HepG2 (cell line): ENCODE measurements around the gene MKRN1. TPM values are rescaled to one million over a fixed set of nuclear protein-coding genes. Genes with fewer than 3 reads are reported as not detected.
A peak's percentile ranks its signal among the peaks of the same experiment; 100 is the strongest.

Experiments used
- CENPX ChIP-seq: sonication (generic); formaldehyde crosslinking; IDR thresholded peaks from 2 replicates; pipeline ENCODE4 v1.9.0; 2021; ENCODE audit warnings: mild to moderate bottlenecking, missing genetic modification reagents, moderate library complexity
- FOSL2 ChIP-seq: sonication (generic); formaldehyde crosslinking; IDR thresholded peaks from 2 replicates; pipeline ENCODE4 v1.4.0; 2020; ENCODE audit warnings: missing genetic modification reagents
- FOXO1 ChIP-seq: sonication (generic); formaldehyde crosslinking; IDR thresholded peaks from 2 replicates; pipeline ENCODE4 v1.4.0; 2020; ENCODE audit warnings: missing genetic modification reagents
- IRF2 ChIP-seq: IDR thresholded peaks from 2 replicates; pipeline ENCODE4 v1.6.1; 2018; ENCODE audit warnings: missing genetic modification reagents, missing compliant biosample characterization
- MIXL1 ChIP-seq: IDR thresholded peaks from 2 replicates; pipeline ENCODE4 v1.6.1; 2016
- MYC ChIP-seq: sonication (generic); formaldehyde crosslinking; IDR thresholded peaks from 2 replicates; pipeline ENCODE4 v1.9.0; 2021; ENCODE audit warnings: missing genetic modification reagents, borderline replicate concordance
- RARG ChIP-seq: sonication (generic); formaldehyde crosslinking; IDR thresholded peaks from 2 replicates; pipeline ENCODE4 v1.4.0; 2020; ENCODE audit warnings: low read depth, mild to moderate bottlenecking, missing genetic modification reagents
- STAG1 ChIP-seq: sonication (generic); formaldehyde crosslinking; IDR thresholded peaks from 2 replicates; pipeline ENCODE4 v1.4.0; 2020; ENCODE audit warnings: missing genetic modification reagents
- YY1 ChIP-seq: IDR thresholded peaks from 2 replicates; pipeline ENCODE4 v1.6.1; 2011; ENCODE audit warnings: low read length, low read depth, moderate library complexity, mild to moderate bottlenecking; ENCODE audit not compliant: insufficient read depth, insufficient replicate concordance
- ZBTB38 ChIP-seq: sonication (generic); formaldehyde crosslinking; IDR thresholded peaks from 2 replicates; pipeline ENCODE4 v1.5.1; 2020; ENCODE audit warnings: mild to moderate bottlenecking, missing genetic modification reagents
- ZFX ChIP-seq: sonication (generic); formaldehyde crosslinking; IDR thresholded peaks from 2 replicates; pipeline ENCODE4 v1.4.0; 2020; ENCODE audit warnings: mild to moderate bottlenecking, low read depth, missing genetic modification reagents, moderate library complexity
- ZMYM3 ChIP-seq: sonication (generic); formaldehyde crosslinking; IDR thresholded peaks from 2 replicates; pipeline ENCODE4 v1.5.1; 2020; ENCODE audit warnings: mild to moderate bottlenecking, missing genetic modification reagents
- ZNF263 ChIP-seq: sonication (generic); formaldehyde crosslinking; IDR thresholded peaks from 2 replicates; pipeline ENCODE4 v1.4.0; 2020; ENCODE audit warnings: missing genetic modification reagents
- ZNF878 ChIP-seq: sonication (generic); formaldehyde crosslinking; IDR thresholded peaks from 2 replicates; pipeline ENCODE4 v1.8.1; 2023; ENCODE audit warnings: mild to moderate bottlenecking, missing genetic modification reagents, moderate library complexity
- polyA plus RNA-seq, 8 experiments: library from polyadenylated mRNA; depleted of rRNA in 3 of 8; stranded (reverse) in 7 of 8; unstranded in 1 of 8; fragments of >200 nt; fragmentation: Illumina TruSeq in 4 of 8; extraction: Trizol in 4 of 8; gene quantifications; 2 replicates each; pipeline versions ENCODE4 v1.2.1 to v1.2.3, GENCODE V29; 2011 to 2016; ENCODE audit warnings: low read depth in 4 of 8, missing spikeins in 1 of 8, mixed read lengths in 1 of 8; ENCODE audit not compliant: insufficient read depth in 1 of 8
- total RNA-seq, 5 experiments: library from RNA; depleted of rRNA; stranded (reverse); fragments of >200 nt; fragmentation: Illumina TruSeq; extraction: Trizol; gene quantifications; 2 replicates each; pipeline ENCODE4 v1.2.3, GENCODE V29; 2016; ENCODE audit warnings: low read depth in 1 of 5
- TF ChIP-seq, protein P1 (sequence below): sonication (generic); formaldehyde crosslinking; IDR thresholded peaks from 2 replicates; pipeline ENCODE4 v1.4.0; 2020; ENCODE audit warnings: mild to moderate bottlenecking, missing genetic modification reagents
- TF ChIP-seq, protein P2 (sequence below): sonication (generic); formaldehyde crosslinking; IDR thresholded peaks from 2 replicates; pipeline ENCODE4 v1.9.0; 2022; ENCODE audit warnings: missing genetic modification reagents, mild to moderate bottlenecking, borderline replicate concordance
- TF ChIP-seq, protein P3 (sequence below), 2 experiments: fragments of 450-650 bp in 1 of 2; sonication (generic) in 1 of 2; formaldehyde crosslinking; IDR thresholded peaks; 2 replicates each; pipeline versions ENCODE4 v1.5.0 to v1.8.0; 2020 to 2022; ENCODE audit warnings: mild to moderate bottlenecking in 1 of 2, missing genetic modification reagents in 1 of 2
- TF ChIP-seq, protein P4 (sequence below): sonication (generic); formaldehyde crosslinking; IDR thresholded peaks from 2 replicates; pipeline ENCODE4 v1.8.1; 2022; ENCODE audit warnings: low read depth, mild to moderate bottlenecking, missing genetic modification reagents
- TF ChIP-seq, protein P5 (sequence below): sonication (generic); formaldehyde crosslinking; IDR thresholded peaks from 2 replicates; pipeline ENCODE4 v1.8.0; 2022; ENCODE audit warnings: missing genetic modification reagents, mild to moderate bottlenecking, moderate library complexity, borderline replicate concordance

MKRN1 gene
- total and polyA plus RNA-seq, 2 of the 13 experiments (the other 11 are each of a cell fraction or from before 2014, with no cell fraction given), result 28.5 to 32.8 TPM

- TF ChIP-seq, protein P1, sequence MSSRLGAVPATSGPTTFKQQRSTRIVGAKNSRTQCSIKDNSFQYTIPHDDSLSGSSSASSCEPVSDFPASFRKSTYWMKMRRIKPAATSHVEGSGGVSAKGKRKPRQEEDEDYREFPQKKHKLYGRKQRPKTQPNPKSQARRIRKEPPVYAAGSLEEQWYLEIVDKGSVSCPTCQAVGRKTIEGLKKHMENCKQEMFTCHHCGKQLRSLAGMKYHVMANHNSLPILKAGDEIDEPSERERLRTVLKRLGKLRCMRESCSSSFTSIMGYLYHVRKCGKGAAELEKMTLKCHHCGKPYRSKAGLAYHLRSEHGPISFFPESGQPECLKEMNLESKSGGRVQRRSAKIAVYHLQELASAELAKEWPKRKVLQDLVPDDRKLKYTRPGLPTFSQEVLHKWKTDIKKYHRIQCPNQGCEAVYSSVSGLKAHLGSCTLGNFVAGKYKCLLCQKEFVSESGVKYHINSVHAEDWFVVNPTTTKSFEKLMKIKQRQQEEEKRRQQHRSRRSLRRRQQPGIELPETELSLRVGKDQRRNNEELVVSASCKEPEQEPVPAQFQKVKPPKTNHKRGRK (CRISPR knock-in tag), result peak; percentile 46; the same call in 1 of the 2 replicates
- TF ChIP-seq STAG1 (CRISPR knock-in tag), result peak; percentile 97
- TF ChIP-seq, protein P2, sequence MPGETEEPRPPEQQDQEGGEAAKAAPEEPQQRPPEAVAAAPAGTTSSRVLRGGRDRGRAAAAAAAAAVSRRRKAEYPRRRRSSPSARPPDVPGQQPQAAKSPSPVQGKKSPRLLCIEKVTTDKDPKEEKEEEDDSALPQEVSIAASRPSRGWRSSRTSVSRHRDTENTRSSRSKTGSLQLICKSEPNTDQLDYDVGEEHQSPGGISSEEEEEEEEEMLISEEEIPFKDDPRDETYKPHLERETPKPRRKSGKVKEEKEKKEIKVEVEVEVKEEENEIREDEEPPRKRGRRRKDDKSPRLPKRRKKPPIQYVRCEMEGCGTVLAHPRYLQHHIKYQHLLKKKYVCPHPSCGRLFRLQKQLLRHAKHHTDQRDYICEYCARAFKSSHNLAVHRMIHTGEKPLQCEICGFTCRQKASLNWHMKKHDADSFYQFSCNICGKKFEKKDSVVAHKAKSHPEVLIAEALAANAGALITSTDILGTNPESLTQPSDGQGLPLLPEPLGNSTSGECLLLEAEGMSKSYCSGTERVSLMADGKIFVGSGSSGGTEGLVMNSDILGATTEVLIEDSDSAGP (CRISPR knock-in tag), result peak; percentile 64; the same call in 1 of the 2 replicates
- TF ChIP-seq FOSL2, result 0 out of 2 replicates have a peak, but pooled peaks have one; percentile 32
- no peak for TF ChIP-seq ZBTB38 (CRISPR knock-in tag)
- no peak for TF ChIP-seq RARG (CRISPR knock-in tag)
- TF ChIP-seq, protein P3, sequence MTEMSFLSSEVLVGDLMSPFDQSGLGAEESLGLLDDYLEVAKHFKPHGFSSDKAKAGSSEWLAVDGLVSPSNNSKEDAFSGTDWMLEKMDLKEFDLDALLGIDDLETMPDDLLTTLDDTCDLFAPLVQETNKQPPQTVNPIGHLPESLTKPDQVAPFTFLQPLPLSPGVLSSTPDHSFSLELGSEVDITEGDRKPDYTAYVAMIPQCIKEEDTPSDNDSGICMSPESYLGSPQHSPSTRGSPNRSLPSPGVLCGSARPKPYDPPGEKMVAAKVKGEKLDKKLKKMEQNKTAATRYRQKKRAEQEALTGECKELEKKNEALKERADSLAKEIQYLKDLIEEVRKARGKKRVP (CRISPR knock-in tag; IDR thresholded peaks at IDR 0.05), result 0 out of 4 replicates have a peak, but pooled peaks of 1 of the 2 experiments have one; percentile 27
- TF ChIP-seq, protein P4, sequence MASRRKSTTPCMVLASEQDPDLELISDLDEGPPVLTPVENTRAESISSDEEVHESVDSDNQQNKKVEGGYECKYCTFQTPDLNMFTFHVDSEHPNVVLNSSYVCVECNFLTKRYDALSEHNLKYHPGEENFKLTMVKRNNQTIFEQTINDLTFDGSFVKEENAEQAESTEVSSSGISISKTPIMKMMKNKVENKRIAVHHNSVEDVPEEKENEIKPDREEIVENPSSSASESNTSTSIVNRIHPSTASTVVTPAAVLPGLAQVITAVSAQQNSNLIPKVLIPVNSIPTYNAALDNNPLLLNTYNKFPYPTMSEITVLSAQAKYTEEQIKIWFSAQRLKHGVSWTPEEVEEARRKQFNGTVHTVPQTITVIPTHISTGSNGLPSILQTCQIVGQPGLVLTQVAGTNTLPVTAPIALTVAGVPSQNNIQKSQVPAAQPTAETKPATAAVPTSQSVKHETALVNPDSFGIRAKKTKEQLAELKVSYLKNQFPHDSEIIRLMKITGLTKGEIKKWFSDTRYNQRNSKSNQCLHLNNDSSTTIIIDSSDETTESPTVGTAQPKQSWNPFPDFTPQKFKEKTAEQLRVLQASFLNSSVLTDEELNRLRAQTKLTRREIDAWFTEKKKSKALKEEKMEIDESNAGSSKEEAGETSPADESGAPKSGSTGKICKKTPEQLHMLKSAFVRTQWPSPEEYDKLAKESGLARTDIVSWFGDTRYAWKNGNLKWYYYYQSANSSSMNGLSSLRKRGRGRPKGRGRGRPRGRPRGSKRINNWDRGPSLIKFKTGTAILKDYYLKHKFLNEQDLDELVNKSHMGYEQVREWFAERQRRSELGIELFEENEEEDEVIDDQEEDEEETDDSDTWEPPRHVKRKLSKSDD, result no peak
- peak; percentile 99 for TF ChIP-seq ZNF263 (CRISPR knock-in tag)
- TF ChIP-seq FOXO1, result 0 out of 2 replicates have a peak, but pooled peaks have one; percentile 18
- no peak for TF ChIP-seq CENPX (CRISPR knock-in tag)
- TF ChIP-seq ZNF878 (CRISPR knock-in tag), result no peak
- peak; percentile 33 for TF ChIP-seq YY1
- peak; percentile 75 for TF ChIP-seq ZFX (CRISPR knock-in tag)
- peak; percentile 31; the same call in 1 of the 2 replicates for TF ChIP-seq IRF2 (CRISPR knock-in tag)
- 0 out of 2 replicates have a peak, but pooled peaks have one; percentile 25 for TF ChIP-seq ZMYM3 (CRISPR knock-in tag)
- TF ChIP-seq, protein P5, sequence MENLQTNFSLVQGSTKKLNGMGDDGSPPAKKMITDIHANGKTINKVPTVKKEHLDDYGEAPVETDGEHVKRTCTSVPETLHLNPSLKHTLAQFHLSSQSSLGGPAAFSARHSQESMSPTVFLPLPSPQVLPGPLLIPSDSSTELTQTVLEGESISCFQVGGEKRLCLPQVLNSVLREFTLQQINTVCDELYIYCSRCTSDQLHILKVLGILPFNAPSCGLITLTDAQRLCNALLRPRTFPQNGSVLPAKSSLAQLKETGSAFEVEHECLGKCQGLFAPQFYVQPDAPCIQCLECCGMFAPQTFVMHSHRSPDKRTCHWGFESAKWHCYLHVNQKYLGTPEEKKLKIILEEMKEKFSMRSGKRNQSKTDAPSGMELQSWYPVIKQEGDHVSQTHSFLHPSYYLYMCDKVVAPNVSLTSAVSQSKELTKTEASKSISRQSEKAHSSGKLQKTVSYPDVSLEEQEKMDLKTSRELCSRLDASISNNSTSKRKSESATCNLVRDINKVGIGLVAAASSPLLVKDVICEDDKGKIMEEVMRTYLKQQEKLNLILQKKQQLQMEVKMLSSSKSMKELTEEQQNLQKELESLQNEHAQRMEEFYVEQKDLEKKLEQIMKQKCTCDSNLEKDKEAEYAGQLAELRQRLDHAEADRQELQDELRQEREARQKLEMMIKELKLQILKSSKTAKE, result no peak
- peak; percentile 46; the same call in 1 of the 2 replicates for TF ChIP-seq MYC
- TF ChIP-seq MIXL1 (CRISPR knock-in tag), result peak; percentile 31; the same call in 1 of the 2 replicates
These were observed 38.5 kb upstream of the MKRN1 start (continued) for GRCh38 chr7:140517546-140518369.
